ENCODE data around the gene BSG.
"Not testable (repeated sequence)": the region's sequence is repeated elsewhere in the genome, so short reads cannot be mapped to it uniquely, and the experiment has no call there.

The BSG gene

GRCh38 chr19:607301-608154 is 35.1 kb downstream of the BSG start:
- no peak for DNase-seq

- no peak for DNase-seq
Measured at GRCh38 chr19:608155-609003, 36.0 kb downstream of the BSG start.

- DNase-seq: peak; percentile 80
Measured at GRCh38 chr19:609004-609346, 36.6 kb downstream of the BSG start.

GRCh38 chr19:610071-610800 is 37.8 kb downstream of the BSG start:
- DNase-seq: peak; percentile 48

GRCh38 chr19:610801-611480 is 38.5 kb downstream of the BSG start:
- DNase-seq: peak; percentile 86

GRCh38 chr19:611481-611868 is 39.1 kb downstream of the BSG start:
- no peak for DNase-seq

GRCh38 chr19:612941-613340 is 40.5 kb downstream of the BSG start:
- DNase-seq: no peak

- no peak for DNase-seq
Measured at GRCh38 chr19:613732-614567, 41.6 kb downstream of the BSG start.

- DNase-seq: peak; percentile 62
Measured at GRCh38 chr19:615619-616018, 43.2 kb downstream of the BSG start.

- DNase-seq: no peak
Measured at GRCh38 chr19:616062-616700, 43.8 kb downstream of the BSG start.

- no peak for DNase-seq
Measured at GRCh38 chr19:616747-617526, 44.5 kb downstream of the BSG start.

- DNase-seq: no peak
Measured at GRCh38 chr19:617551-618246, 45.3 kb downstream of the BSG start.

- DNase-seq: no peak
Measured at GRCh38 chr19:618247-618619, 45.8 kb downstream of the BSG start.

GRCh38 chr19:618674-619285 is 46.4 kb downstream of the BSG start:
- no peak for DNase-seq

- DNase-seq: no peak
Measured at GRCh38 chr19:619286-620002, 47.0 kb downstream of the BSG start.

- no peak for DNase-seq
Measured at GRCh38 chr19:620166-620862, 47.9 kb downstream of the BSG start.

GRCh38 chr19:621191-621590 is 48.8 kb downstream of the BSG start:
- not testable (repeated sequence) for DNase-seq

- no peak for DNase-seq
Measured at GRCh38 chr19:621819-622218, 49.4 kb downstream of the BSG start.
